Globus pallidus (tissue), 1 donor: Measurements from ENCODE around the gene CHAD.
"Not testable (repeated sequence)": the region's sequence is repeated elsewhere in the genome, so short reads cannot be mapped to it uniquely, and the experiment has no call there.

Experiments used
- DNase-seq: peaks from one replicate; pipeline ENCODE4 v3.0.0-alpha.2; 2015; ENCODE audit warnings: low spot score

CHAD gene

DNA sequence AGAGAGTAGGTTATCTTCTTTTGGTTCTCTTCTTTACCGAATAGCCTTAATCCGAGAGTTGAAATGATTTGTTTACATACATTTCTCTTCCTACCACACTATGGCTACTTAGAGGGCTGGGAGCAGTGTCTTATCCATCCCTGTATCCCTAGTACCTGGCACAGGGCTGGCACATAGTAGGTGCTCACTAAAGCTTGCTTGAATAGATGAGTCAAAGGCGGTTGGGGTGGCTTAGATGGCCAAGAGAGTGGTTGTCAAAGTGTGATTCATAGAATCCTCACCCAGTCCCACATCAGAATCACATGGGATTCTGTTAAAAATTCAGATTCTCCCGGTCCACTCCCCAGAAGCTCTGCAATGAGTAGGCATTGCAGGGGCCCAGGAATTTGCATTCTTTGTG, 11.1 kb downstream of the CHAD start:
- no peak for DNase-seq

DNA sequence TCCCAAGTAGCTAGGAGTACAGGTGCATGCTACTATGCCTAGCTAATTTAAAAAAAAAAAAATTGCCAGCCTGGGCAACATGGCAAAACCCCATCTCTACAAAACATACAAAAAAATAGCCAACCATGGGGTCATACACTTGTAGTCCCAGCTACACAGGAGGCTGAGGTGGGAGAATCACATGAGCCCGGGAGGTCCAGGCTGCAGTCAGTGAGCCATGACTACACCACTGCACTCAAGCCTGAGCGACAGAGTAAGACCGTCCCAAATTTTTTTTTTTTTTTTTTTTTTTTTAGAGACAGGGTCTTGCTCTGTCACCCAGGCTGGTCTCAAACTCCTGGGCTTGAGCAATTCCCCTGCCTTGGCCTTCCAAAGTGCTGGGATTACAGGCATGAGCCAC, 14.8 kb downstream of the CHAD start:
- no peak for DNase-seq

DNA sequence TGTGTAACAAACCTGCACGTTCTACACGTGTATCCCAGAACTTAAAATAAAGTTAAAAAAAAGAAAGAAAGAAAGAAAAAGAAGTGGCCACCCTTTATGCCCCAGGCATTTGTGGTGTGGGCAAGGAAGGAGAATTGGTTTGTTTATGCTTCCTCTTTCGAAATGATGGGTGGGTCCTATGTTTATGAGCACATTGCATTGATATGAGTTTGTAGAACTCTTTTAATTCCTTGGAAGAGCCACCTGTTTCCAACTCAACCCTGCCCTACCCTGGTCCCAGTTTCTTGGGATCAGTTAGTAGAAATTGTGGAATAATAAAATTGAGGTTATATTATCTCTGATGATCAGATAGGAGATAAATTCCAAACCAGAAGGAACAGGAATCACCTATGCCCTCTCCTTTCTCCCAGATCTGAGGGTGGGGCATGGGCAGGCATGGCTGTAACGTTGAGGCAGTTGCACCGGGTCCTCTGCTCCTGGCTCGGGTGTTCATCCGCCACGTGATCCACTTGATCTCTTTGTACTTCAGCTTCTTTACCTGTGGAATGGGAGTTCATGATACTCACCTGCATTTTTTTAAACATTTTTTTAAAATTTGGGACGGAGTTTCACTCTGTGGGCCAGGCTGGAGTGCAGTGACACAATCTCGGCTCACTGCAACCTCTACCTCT, 15.9 kb downstream of the CHAD start:
- no peak for DNase-seq

DNA sequence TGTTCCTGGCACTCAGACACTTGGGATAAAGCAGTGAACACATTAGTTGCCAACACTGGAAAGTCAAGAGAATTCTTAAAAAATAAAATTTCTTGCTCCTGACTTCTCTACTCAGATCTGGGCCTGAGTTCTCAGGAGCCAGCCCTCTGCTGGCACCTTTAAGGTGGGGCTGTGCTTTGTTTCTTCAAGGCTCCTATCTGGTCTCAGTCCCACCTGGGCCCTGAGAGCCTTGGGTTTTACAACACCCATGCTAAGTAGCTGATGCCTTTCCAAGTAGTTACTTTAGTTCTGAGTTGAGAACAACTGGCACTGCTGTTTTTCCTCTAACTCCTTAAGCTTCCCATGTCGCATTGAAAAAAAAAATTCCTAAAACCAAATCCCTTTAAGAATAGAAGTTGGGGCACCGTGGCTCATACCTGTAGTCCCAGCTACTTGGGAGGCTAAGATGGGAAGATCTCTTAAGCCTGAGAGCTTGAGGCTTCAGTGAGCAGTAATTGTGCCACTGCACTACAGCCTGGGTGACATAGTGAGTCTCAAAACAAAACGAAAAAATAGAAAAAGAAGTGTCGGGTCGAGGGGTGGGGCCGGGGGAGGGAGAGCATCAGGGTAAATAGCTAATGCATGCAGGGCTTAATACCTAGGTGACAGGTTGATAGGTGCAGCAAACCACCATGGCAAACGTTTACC, 16.6 kb downstream of the CHAD start:
- DNase-seq: no peak

DNA sequence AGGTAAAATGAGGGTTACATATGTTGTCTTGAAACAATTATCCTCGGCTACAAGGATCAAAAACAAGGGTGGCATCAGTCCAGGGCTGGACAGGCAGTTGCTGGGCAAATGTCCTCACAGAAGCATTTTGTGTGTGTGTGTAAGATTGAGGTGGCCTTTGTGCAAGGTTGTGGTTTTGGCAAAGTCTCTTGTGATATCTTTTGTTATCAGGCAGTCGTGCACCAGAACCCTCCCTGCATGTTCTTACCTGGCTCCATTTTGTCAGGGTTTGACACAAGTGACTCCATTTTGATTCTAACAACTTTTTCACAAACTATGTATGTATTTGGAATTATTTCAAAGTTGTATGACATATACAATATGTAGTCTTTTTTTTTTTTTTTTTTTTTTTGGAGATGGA, 20.0 kb downstream of the CHAD start:
- DNase-seq: no peak

DNA sequence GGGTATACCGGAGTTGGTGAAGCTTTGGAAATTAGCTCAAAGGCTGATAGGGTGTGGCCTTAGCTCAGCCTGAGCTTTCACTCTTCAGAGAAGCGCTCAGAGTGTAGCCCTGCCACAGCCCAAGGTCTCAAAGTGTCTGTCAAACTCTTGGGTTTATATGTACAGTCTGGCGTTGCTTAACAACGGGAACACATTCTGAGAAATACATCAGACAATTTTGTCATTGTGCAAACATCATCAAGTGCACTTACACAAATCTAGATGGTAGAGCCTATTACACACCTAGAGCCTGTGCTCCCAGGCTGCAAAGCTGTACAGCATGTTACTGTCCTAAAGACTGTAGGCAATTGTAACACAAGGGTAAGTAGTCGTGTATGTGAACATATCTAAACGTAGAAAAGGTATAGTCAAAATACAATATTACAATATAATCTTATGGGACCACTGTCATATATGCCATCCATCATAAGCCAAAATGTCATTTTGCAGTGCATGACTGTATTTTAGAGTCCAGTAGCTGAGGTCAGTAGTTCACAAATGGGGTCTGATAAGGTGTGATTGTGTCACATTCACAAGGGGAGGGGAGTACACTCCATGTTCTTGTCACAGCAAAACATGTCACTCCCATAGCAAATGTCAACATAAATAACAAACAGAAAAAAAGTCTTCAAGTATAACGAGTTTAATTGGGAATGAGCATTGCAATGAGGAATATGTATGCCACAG, 20.6 kb downstream of the CHAD start:
- no peak for DNase-seq

DNA sequence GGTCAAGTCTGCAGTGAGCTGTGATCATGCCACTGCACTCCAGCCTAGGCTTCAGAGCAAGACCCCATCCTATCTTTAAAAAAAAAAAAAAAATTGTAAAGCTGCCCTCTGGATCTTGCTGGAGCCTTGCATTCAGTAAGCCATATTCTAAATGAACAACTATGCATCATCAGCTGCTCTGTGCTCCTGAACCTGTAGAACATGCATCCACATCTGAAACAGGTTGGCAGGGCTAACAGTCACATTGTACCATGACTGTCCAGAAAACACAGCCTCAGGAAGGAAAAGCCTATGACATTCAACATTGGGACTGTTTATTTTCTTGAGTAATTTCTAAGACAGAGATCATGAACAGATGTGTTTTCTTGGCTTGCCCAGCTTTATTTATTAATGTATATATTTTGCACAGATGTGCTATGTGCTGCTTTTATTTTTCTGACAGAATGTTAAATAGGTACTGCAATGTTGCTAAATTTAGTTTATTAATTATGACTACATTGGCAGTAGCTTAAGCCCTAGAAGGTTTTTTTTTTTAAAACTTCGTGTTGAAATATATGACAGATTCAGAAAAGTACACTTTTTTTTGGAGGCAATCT, 22.9 kb downstream of the CHAD start:
- no peak for DNase-seq

DNA sequence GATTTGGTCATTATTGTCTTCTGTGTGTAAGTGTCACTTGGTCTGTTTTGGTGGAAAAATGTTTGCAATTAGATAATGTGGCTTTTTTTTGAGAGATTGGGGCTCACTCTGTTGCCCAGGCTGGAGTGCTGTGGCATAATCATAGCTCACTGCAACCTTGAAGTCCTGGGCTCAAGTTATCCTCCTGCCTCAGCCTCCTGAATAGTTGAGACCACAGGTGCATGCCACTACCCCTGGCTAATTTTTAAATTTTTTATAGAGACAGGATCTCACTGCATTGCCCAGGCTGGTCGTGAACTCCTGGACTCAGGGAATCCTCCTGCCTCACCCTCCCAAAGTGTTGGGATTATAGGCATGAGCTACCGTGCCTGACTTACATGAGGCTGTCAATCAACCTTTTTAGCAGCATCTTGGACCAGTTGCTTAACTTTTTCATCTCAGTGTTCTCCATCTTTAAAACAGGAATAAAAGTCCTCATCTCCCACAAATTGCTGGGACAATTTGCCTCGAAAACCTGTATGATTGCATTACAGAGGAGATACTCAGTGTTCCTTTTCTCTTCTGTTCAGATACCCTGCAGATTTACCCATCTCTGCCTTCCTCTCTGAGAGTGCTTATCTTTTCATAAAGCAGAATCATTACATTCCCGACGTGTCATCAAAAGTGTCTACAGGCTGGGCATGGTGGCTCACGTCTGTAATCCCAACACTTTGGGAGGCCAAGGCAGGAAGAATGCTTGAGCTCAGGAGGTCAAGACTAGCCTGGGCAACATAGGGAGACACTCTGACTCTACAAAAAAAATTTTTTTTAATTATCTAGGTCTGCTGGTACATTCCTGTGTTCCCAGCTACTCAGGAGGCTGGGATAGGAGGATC, 23.6 kb downstream of the CHAD start:
- no peak for DNase-seq

DNA sequence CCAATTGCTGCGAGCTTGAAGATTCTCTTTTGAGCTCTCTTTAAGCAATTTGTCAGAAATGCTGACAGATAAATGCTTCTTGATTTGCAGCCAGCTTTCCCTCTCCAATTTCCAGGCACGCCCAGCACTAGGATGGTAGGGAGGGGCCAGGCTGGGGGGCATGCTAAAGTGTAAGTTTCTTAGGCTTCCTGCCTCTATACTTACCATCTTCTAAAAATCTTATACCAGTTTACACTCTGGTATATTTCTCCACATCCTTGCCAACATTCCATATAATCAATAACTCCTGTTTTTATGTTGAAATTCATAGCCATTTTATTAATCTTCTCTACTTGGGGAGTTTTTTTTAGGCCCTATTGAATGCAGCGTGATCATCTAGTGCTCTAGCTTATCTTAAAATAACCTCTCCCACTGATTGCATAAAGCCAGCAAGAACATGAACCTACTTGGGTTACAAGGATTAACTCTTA, 25.1 kb downstream of the CHAD start:
- DNase-seq: no peak

DNA sequence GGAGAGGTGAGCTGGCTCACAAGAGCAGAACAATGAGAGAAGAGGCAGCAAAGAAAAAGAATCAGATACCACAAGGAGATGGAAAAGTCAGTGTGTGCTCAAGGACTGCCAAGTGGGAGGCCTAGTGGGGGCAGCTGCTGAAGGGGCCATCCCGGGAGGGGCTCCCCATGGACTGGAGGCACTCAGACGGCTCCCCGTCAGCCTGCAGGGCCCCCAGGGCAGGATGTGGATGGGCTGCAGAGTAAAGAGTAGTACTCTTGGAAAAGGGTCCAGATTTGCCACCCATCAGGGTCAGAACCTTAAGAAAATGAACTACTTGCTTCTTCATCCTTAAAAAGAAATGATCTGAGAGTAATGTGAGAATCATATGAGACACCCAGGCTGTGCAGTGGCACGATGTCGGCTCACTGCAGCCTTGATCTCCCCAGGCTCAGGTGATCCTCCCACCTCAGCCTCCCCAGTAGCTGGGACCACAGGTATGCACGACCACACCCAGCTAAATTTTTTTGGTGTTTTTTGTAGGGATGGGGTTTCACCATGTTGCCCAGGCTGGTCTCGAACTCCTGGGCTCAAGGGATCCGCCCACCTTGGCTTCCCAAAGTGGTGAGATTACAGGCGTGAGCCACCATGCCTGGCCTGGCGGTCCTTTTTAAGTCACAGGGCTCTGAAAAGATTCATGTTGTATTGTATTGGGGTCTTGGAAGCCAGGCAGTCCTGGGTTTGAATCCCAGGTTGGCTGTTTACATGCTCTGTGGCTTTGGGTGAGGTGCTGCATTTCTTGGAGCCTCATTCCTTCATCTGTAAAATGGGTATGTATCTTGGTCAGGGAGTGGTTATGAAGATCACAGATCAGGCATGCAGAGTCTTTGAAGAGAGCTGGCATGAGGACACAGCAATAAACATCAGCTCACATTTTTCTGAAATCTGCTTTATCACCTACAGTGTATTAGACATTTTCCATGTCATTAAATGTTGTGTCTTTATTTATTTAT, 27.5 kb downstream of the CHAD start:
- DNase-seq: no peak

DNA sequence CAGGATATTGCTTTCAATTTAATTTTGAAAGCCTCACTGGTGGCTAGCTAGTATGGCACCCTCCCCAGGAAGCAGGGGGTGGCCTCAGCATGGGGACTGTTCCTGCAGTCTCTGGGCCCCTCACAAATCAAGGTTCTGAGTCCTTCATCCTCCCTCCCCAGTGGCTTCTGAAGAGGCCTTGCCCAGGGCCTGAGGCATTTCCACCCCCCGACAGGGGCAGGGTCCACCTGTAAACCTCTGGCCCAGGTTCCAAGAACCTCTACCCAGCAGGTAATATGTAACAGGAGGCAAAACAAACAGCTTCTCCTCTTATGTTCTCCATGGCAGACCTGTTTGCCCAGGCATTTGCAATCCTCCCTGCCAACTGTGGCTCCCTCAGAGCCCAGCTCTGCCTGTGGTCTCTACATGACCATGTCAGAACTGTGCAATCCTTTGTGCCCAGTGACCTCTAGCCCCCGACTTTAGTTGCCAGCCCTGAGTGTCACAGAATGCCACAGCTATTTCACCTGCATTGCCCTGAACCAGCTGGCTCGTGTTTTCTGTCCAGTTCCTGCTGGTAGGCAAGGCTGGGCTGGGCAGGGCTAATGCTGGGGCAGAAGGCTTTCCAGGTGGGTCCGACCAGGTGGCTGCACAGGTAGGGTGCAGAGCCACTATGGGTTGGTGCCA, 28.4 kb downstream of the CHAD start:
- DNase-seq: no peak

DNA sequence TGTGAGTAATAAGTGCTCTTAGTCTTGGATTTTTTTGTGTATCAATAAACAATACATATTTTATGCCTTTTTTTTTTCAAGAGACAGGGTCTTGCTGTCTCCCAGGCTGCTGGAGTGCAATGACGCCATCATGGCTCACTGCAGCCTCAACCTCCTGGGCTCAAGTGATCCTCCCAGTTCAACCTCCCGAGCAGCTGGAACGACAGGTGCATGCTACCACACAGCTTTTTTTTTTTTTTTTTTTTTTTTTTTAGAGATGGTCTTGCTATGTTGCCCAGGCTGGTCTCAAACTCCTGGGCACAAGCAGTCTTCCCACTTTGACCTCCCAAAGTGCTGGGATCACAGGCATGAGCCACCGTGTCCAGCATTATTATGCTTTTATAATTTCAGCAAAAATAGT, 29.7 kb downstream of the CHAD start:
- DNase-seq: no peak

DNA sequence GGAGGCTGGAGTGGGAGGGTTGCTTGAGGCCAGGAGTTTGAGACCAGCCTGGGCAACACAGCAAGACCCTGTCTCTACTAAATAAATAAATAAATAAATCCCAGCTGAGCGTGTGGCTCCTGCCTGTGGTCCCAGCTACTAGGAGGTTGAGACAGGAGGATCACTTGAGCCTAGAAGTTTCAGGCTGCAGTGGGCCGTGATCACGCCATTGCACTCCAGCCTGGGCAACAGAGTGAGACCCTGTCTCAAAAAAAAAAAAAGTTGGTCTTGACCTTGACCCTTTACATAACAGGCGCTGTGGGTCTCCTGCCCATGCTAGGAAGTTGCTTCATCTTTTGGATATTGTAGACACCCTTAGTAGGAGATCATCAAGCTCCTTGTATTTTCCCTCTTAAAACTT, 31.3 kb downstream of the CHAD start:
- no peak for DNase-seq

DNA sequence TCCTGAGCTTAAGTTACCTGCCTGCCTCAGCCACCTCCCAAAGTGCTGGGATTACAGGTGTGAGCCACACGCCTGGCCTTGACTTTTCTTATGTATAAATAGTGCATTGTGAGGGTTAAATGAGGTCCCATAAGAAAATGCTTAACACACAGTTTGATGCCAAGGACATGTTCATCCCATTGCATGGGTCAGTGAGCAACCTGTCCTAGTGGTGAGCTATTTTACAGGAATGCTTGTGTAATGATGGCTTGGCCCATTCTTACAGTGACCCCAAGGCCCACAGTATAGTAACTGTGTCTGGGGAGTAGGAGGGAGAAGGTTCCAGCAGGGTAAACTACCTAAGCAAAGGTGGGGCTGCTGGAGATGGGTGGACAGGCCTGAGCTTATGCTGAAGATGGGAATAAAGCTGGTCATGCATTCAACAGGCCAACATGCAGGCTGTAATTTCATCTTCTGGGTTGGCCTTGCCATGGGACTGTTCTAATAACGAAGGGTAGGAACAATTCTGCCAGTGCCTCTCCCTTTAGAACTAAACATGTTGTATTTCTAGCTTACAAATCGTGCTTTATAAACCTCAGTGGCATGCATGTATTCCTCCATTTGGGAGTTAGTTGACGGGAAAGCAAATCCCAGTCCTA, 36.4 kb downstream of the CHAD start:
- no peak for DNase-seq

DNA sequence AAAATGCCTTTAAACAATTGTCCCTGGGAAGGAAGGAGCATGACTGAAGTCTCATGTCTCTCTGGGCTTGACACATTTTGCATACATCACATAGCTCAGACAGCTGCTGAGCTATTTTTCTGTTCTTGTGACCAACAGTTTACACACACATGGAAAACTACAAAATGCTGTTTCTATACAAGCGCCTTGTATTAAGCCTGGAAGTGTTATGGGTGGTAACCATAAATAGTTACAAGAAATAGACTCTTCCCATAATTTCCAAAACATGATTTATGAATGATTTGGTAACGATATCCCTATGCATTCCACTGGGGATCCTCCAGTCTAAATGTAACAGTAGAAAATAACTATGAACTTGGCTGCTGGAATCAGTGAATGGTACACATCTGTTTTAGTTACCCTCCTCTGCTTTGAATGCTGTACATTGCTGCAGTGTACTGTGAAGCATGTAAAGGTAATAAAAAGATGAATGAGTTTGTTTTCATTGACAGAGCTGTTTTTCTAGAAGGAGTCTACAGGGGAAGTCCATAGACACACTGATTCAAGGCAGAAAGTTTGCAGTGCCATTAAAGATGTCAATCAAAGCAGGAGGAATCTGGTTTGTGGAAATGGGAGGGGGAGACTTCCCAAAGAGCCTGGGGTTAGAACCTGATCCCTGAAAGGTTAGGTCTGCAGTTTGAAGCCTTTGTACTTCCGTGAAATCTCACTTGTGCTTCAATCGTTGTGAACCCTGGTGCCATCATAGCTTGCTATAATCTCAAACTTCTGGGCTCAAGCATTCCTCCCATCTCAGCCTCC, 37.7 kb downstream of the CHAD start:
- no peak for DNase-seq

DNA sequence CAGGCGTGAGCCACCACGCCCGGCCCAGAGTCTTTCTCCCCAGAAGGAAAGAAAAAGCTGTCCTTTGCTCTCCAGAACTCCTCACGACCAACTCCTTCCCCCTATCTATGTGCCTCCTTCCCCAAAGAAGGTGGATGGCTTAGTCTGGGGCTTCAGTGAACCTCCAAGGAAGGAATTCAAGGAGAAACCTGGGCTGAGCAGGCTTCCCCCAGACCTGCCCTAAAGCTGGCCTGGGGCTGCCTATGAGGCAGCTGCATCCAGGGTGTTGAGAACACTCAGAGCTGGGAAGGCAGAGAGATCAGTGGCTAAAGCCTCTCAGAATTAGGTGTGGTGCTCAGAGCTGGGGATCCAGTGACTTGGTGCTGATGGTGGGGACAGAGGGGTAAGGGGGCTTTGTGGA, 38.9 kb downstream of the CHAD start:
- DNase-seq: no peak

DNA sequence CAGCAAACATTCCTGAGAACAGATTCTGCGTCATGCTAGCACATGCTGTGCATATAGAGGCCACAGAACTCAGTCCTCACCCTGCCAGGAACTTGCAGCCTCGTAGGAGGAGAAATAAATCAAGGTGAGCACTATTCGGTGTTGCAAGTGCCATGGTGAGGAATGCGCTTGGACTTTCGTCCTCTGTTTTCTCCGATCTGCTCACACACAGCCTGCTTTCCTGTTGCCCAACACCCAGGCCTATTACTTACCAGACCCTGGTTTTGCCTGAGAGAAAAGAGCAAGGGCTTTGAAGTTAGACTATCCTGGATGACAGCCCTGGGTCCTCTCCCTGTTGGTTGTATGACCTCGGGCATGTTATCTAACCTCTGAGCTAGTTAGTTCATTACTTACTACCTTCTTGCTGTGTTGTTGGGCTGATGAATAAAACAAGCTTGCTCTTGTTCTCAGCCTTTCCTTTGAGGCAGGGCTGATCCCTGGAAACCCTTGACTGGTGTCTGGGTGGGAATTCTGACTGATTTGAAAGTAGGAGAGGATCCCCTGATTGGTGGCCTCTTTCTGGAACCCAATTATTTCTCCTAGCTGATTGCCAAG, 39.8 kb downstream of the CHAD start:
- no peak for DNase-seq

DNA sequence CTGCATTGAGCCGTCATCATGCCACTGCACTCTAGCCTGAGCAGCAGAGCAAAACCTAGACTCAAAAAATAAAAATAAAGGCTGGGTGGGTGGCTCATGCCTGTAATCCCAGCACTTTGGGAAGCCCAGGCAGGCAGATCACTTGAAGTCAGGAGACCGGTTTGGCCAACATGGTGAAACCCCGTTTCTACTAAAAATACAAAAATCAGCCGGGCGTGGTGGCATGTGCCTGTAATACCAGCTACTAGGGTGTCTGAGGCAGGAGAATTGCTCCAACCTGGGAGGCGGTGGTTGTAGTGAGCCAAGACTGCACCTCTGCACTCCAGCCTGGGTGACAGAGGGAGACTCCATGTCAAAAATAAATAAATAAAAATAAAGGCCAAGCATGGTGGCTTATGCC, 40.6 kb downstream of the CHAD start:
- not testable (repeated sequence) for DNase-seq
